GM06990 (cell line): ENCODE measurements around the gene KLHL8.

Source experiments
- DNase-seq: peaks from one replicate; pipeline ENCODE4 v3.0.0-alpha.2; 2011; ENCODE audit not compliant: insufficient read length; ENCODE audit errors: extremely low read depth
- H3K27me3 ChIP-seq: replicated peaks from 2 replicates; pipeline ENCODE4 v1.6.0; 2011; ENCODE audit warnings: low read length; ENCODE audit not compliant: control insufficient read depth, insufficient read depth
- H3K36me3 ChIP-seq: 2 replicates; pipeline ENCODE4 v1.5.1; 2011; ENCODE audit warnings: low read length; ENCODE audit not compliant: control insufficient read depth, insufficient read depth
- H3K4me3 ChIP-seq: replicated peaks from 2 replicates; pipeline ENCODE4 v1.5.1; 2011; ENCODE audit warnings: low read depth, mild to moderate bottlenecking, control low read depth, low read length
- CTCF ChIP-seq: IDR thresholded peaks from 2 replicates; pipeline ENCODE4 v1.5.1; 2011; ENCODE audit warnings: low read length, control low read depth, mild to moderate bottlenecking, inconsistent platforms; ENCODE audit not compliant: insufficient read depth, poor library complexity, severe bottlenecking

KLHL8 gene

GRCh38 chr4:87229979-87230378 is 9.6 kb upstream of the KLHL8 start:
- Histone ChIP-seq H3K36me3 (no peaks in the 10 kb centered on the region), H3K27me3 (no peaks in the 10 kb centered on the region; the same call in 1 of the 2 replicates), H3K4me3 (no peak overlapping the region)
- no peak for DNase-seq
- no peak for TF ChIP-seq CTCF

GRCh38 chr4:87228262-87228860 is 7.9 kb upstream of the KLHL8 start:
- H3K4me3 ChIP-seq, result no peak overlapping the region
- no peaks in the 10 kb centered on the region; the same call in 1 of the 2 replicates for H3K27me3 ChIP-seq
- no peak for TF ChIP-seq CTCF
- H3K36me3 ChIP-seq, result no peaks in the 10 kb centered on the region
- DNase-seq, result no peak

DNA sequence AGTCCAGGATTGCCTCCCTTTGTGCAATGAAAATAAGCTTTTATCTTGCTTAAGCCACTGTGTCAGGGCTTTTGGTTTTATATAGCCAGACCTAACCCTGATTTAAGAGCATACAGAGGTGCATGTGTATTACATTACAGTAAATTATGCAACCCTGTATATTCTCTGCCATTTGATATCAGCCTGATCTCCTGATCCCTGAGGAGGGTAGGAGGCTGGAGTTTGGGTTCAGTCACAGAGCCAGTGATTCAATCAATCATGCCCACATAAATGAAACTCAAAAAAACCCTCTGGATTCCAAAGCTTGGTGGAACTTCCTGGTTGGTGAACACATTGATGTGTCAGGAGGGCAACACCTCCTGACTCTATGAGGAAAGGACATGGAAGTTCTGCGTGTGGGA is 7.3 kb upstream of the KLHL8 start:
- no peak for DNase-seq
- H3K4me3 ChIP-seq, result no peak overlapping the region
- no peaks in the 10 kb centered on the region for H3K36me3 ChIP-seq
- TF ChIP-seq CTCF, result no peak
- H3K27me3 ChIP-seq, result no peaks in the 10 kb centered on the region; the same call in 1 of the 2 replicates

GRCh38 chr4:87225936-87226335 is 5.5 kb upstream of the KLHL8 start:
- no peak for TF ChIP-seq CTCF
- Histone ChIP-seq H3K27me3 (no peaks in the 10 kb centered on the region; the same call in 1 of the 2 replicates), H3K36me3 (no peaks in the 10 kb centered on the region), H3K4me3 (no peak overlapping the region)
- no peak for DNase-seq

GRCh38 chr4:87224141-87224923 is 3.9 kb upstream of the KLHL8 start:
- DNase-seq, result no peak
- TF ChIP-seq CTCF, result no peak
- no peak overlapping the region for H3K4me3 ChIP-seq
- H3K27me3 ChIP-seq, result no peaks in the 10 kb centered on the region
- H3K36me3 ChIP-seq, result no peaks in the 10 kb centered on the region
